AG20443 (cell line): ENCODE measurements around the gene SHISAL2A.

ENCODE experiments used
- DNase-seq: peaks from one replicate; pipeline ENCODE4 v3.0.0; 2012; ENCODE audit warnings: low spot score, mixed read lengths

Gene SHISAL2A

DNA sequence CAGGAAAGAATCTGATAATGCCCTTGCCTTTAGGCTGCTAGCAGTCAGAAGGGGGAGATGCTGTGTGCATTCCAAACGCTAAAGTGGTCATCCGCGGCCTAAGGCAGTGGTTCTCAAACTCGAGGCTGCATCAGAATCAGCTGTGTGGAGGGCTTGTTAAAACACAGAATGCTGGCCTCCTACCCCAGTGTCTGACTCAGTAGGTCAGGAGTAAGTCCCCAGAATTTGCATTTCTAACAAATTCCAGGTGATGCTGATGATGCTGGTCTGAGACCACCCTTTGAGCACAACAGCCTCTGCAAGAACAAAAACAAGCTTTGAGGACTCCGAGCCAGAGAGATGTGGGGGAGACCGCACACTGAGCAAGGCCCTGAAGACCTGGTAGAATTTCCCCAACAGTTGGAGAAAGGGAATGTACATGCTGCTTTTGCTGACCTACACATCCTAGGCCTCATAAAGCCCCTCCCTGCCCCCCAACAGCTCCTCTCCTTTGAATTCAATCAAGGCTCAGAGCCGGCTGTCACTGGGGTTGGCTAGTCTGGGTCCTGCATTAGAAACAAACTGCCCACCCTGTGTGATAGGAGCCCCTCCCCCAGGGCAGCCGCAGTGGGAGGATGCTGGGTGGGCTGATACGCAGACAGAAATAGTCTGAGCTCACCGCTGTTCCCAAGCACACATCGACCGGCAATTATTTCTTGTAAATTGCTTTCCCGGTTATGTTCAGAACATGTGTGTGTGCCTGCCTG lies 27.1 kb downstream of the SHISAL2A start:
- no peak for DNase-seq

DNA sequence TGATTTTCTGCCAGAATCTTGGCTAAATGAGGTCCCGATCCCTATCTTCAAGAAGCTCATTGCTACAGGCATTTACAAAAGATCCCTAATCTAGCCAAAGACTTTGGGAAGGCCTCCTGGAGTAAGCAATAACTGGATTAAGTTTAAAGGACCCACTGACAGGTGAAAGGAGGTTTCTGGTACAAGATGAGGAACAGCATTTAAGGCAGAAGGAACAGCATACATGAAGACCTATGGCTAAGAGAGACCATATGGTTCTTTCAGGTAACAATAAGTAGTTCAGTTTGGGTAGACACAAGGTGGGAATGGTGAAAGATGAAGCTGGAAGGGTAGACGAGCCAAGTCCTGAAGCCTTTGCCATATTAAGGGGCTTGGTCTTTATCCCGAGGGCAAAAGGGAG lies 27.8 kb downstream of the SHISAL2A start:
- no peak for DNase-seq

DNA sequence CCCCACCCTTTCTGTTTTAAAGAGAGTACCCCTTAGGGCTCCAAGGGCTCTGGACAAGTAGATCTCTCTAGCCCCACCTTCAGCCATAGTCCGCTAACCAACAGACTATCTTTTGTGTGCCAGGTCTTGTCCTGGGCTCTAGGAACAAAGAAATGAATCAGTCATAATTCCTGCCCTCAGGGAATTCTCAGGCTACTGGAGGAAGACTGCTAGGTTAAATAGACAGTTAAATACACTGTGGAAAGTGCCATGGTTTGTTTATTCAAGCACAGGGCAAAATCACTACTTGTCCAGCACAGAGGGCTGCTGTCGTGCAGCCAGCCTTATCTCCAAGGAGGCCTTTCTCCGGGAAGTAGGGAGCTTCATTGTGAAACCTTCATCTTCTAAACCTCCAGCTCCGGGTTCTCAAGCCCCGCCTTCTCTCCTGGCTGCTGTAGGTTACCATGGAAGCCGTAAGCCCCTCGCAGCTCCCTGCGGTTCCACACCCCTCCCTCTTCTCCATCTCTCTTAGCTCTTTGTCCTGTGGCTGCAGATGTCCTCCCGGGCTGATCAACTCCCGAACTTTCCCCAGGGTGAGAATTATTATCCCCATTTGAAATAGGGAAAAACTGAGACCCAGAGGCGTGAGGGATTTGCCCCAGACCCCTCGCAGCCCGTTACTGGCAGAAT lies 29.8 kb downstream of the SHISAL2A start:
- DNase-seq: peak; percentile 32

DNA sequence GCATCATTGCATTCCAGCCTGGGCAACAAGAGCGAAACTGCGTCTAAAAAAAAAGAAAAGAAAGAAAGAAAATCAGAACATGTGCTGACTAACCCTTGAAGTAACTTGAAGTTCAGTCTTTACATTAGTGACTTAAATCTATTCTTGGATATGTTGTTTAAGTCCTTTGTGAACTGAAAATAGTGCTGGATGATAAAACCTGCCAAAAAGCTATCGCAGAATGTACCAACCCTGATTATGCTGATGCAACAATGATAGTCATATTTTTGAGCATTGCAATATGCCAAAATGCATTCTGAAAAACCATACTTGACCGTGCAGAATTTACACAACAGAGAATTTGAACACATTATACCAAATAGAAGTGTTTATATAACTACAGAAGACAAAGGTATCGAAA lies 30.7 kb downstream of the SHISAL2A start:
- DNase-seq: no peak

DNA sequence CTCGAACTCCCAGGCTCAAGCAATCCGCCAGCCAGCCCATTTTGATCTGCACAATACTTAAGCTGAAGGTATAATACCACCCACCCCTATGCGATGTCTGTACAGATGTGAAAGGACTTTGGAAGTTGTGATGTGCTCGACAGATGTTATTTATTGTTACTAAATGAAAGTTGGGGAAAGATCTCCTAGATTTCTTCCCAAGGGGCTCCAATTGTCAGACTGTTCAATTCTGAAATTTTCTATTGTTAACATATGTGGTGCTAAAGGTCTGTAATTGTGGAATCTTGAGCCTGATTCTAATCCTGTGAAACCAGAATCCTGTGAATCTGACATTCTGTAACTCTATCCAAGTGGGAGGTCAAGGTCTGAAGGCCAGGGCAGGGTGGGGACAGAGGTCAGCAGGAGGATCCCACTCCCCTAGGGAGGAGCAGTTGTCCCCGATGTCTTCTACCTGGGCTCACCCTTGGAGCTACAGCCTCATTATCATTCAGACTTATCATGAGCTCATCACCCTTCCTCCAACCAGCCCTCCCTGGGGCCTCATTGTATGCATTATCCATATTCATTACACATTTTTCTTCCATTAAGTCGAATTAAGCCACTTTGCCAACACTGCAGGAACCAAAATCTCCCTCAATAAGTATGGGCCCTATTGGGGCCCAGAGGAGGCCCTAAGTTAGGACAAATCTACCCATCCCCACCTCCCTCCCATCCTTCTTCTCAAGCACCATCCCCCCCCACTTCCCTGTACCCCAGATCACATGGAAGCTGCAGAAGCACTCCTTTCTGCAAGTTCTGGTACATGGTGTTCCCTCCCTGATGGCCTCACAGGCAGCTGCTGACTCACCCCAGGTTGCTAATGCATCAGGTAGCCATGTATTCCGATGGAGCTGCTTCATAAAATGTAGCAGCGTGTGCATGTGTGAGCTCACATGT lies 32.3 kb downstream of the SHISAL2A start:
- no peak for DNase-seq

DNA sequence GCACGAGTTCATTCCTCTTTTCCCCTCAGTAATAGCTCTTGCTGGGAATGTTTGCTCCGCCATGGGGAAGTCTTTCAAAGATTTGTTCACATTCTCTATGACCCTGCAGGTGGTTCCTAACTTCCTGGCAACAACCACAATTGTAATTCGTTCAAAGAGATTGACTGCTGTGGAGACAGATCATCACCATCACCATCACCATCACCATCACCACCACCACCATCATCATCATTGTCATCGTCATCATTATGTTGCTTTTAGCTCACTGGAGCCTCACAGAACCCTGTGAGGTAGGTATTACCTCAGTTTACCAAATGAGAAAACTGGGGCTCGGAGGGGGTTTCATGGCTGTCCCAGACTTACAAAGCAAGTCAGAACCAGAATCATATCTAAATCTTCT lies 34.3 kb downstream of the SHISAL2A start:
- DNase-seq: no peak

DNA sequence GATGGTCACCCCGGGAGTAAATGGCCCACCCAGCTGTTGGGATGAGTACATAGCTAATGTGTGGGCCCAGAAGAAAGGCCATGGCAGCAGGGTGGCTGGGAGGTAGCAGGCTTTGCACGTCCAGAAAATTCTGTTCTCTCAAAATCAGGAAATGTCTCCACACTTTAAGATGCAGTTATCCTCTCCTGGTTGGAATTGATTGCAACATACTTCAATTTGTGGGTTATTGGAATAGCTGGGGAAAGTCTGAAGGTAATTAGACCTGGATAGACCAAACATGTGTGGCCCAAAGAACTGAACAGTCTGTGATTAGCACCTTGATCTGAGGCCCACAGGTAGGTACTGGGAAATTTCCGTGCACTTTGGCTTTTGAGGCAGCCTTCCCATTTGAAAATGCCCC lies 35.0 kb downstream of the SHISAL2A start:
- DNase-seq: no peak

DNA sequence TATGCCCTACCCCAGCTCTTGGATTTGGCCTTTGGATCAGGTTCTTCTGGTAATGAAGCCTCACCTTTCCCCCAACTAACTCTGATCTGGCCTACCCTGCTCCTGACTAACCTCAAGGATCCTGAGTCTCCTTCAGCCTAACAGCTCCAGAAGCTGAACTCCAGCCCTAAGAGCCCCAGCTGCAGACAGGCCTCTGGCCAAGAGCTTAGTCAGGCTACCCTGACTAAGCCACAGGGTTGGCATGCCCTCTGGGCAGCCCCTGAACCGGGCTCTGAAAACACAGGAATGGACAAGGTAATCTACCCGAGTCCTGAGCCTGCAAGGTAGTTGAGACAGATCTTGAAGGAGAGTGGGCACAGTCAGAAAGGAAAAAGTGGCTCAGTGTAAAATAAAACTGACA lies 35.7 kb downstream of the SHISAL2A start:
- DNase-seq: peak; percentile 84

DNA sequence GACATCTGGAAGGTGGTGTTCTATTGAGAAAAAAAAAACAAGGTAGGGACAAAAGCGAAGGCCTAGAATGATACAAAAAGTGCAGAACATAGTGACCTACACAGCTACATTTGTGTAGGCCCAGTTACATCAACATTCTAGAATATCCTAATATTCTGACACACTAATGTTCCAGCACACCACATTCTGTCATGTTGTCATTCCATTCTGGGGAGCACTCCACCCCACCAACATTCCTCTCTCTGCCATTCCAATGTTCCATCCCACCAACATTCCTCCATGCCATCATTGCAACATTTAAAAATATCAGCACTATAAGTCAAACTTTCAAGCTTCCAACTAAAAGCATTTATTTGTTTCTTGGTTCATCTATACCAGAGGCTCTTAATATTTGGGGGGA lies 36.7 kb downstream of the SHISAL2A start:
- peak; percentile 88 for DNase-seq

DNA sequence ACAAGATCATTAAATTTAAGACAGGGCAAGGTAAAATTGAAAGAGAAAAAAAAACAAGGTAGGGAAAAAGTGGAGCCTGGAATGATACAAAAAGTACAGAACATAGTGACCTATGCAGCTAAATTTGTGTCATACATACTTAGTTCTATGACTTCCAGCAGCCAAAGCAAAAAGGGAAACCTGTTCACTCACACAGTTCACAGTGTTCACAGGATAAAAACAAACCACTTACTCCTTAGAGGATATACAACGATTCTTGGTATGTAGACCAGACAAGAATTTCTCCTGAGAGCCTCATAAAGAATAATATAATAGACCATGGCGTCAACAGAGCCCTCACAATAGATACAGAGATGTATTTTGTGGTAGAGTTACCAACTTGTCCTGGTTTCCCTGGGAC lies 37.6 kb downstream of the SHISAL2A start:
- no peak for DNase-seq

DNA sequence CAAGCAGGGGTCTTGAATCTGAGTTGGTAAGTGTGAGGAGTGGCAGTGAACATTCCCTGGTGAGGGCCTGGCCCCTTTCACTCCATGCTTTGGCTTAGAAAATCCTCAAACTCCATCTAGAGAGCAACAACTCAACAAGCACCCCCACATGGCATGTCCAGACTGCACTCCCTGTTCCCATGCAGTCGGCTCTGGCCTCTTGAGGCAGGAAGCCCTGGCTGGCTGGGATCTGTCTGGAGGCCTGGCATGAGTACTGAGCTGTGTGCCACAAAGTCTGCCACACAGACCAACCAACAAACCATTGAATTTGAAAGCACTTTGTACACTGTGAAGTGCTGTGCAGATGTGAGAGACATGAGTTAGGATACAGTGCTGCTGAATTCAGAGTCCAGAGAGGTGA lies 40.0 kb downstream of the SHISAL2A start:
- DNase-seq: no peak

DNA sequence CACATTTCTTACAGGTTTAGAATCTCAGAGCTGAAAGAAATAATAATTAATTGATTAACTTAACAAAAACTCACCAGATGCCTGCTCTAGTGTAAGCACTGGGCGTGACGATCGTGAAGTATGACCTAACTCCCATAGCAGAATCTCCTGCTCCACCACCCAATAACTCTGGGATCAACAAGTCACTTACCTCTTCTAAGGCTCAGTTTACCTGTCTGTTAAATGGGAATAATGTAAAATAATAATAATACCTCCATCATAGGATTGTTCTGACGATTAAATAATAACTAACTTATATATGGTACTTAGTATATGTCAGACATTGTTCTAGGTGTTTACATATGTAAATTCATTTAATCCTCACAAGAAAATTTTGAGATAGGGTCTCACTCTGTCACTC lies 40.5 kb downstream of the SHISAL2A start:
- no peak for DNase-seq

DNA sequence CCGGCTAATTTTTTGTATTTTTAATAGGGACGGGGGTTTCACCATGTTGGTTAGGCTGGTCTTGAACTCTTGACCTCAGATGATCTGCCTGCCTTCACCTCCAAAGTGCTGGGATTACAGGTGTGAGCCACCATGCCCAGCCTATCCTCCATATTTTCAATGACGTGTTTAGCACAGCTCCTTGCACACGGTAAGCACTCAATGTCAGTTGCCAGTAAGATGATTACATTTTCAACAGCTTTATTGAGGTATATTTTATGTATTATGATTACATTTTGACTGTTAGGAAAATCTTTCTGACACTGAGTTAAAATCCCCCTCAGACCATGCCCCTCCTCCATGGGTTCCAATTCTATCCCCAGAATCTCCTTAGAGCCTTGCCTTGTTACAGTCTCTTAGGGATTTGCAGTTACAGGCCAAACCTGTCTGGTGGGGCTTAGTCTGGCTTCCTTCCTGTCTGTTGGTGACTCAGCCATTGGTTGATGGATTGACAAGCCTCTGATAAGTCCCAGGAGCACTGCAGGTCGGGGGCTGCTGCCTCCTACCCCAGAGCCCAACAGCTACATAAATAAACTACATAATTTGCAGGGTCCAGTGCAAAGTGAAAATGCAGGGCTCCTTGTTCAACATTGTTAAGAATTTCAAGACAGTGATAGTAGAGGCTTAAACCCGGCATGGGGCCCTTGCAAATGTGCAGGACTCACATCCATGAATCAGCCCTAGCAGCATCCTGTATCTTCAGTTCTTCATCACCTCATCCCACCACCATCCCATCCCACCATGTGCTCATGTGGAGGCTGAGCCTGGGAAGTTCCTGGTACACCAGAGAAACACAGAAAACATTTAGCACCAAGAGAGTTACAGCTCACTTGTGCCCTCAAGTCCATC lies 41.8 kb downstream of the SHISAL2A start:
- no peak for DNase-seq

DNA sequence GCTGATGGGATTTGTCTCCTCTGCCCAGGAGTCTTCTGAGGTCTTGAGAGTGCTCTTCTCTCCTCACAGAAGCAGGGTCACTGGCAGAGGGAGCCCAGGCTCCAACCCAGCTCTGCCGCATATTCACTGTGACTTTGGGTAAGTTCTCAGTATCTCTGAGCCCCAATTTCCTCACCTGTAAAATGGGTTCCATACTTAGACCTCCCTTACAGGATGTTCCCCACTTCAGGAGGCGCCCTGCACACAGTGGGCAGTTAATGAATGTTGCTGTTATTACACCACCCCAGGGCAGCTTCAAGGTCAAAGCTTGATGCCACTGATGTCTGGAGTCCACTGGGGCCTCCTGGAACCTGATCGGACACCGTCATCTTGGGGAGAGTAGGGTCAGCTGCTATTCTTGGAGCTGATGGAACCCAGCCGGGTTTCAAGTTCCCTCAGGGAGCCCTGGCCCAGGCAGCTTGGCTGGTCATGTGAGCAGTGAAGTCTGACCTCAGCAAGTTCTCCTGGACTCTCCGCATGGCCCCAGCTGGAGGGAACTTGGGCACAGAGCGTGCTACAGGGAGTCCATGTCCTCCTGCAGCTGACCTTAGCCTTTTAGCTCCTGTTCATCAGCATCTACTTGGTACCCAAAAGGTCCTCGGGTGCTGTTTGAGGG lies 43.4 kb downstream of the SHISAL2A start:
- DNase-seq: no peak

DNA sequence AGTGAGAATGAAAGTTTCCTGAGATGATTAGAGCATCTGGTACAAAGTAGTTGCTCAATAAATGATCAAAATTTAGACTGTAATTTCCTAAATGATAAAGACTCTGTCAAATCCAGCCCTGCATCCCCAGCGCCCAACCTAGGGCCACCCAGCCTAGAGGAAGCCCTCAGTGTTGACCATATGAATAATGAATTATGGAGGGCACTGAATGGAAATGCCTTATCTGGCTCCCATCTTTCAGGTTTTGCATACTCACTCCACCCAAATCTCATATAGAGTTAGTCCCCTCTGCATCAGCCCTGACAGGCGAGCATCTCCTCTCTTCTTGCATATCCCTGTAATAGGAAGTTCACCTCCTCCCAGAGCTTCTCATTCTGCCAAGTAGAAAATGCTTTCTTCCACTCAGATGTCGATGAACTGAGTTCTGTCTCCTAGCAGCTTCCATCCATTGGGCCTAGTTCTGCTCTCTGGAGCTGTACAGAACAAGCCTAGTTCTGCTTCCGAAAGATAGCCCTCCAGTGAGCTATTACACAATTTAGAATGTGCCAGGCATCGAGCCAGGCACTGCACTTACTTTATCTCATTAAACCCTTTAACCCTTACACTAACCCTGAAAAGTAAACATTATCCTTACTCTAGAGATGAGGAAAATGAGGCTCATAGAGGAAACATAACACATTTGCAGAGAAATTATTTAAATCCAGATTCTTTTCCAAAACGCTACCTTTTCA lies 44.3 kb downstream of the SHISAL2A start:
- no peak for DNase-seq

DNA sequence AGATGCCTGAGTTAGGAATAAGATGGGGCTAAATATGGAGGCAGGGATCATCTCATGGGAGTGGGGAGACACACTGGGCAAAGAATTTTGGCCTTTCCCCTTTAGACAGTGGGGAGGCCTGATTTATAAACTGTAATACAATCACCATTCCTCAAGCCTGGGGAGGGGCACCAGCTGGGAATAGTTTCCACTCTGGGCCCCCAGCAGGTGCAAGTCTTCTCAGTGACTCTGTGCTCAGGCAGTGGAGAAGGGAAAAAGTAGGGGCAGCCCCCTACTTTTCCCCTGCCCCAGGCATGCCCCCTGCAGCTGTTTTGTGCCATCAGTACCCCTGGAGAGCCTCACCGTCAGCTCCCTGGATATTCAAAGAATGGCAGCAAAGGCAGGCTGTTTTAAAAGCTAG lies 46.1 kb downstream of the SHISAL2A start:
- DNase-seq: no peak

DNA sequence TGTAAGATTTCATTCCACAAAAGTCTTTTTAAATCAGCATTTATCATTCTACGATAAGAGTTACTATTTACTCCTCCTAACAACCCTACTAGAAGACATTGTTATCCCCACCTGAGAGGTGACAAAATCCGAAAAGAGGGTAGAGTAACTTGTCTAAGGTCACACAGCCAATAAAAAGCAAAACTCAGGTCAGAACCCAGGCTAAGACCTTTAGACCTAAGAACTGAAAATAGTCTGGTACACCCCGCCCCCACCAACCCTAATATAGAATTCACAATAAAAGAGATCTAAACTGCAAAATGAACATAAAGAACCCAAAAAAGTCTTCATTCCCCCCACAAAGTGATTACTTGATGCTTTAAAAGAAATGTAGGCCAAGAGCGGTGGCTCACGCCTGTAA lies 46.5 kb downstream of the SHISAL2A start:
- DNase-seq: no peak

DNA sequence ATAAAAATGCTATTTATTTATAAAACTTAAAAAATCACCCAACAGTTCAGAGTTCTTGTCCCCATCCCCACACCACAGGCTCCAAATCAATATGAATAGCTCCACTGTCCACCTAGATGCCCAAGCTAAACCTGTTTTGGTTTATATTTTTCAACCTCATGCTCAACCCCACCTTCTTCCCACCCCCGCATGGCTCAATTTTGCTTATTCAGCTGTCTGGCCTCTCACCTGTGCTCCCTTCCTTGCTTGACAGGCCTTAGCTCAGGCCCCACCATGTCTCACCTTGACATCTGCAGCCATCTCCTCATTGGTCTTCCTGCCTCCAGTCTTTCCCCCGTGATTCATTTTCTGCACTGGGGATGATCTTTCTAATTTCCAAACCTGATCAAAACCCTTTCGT lies 47.4 kb downstream of the SHISAL2A start:
- no peak for DNase-seq

DNA sequence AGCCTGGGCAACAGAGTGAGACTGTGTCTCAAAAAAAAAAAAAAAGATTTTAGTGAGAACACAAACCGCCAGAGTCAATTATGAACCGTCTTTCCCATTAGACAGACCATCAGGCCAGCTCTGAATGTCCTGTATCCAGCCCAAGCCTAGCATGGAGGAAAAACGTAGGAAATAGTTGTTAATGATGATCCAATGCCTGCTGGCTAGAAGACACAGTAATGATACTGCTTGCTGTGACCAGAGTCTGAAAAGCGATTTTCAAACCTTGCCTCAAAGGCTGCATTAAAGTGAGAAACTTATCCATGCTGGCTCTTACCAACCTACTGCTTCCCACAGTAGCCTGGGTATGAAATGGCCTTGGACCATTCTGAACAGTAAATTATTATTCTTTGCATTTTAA lies 48.2 kb downstream of the SHISAL2A start:
- DNase-seq: no peak

DNA sequence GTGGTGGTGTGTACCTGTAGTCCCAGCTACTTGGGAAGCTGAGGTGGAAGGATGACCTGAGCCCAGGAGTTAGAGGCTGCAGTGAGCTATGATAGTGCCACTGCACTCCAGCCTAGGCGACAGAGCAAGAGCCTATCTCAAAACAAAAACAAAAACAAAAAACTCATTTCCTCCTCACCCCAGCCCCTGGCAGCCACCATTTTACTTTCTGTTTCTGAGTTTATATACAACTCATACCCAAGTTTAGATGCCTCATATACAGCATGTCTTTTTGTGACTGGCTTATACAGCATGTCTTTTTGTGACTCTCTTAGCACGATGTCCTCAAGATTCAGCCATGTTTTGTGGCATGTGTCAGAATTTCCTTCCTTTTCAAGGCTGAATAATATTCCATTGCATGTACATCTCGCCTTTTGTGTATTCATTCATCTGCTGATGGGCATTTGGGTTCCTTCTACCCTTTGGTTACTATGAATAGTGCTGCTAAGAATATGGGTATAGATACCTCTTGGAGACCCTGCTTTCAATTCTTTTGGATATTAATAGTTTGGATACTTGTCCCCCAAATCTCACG lies 50.5 kb downstream of the SHISAL2A start:
- DNase-seq: no peak
